ENCODE data around the gene SPINK9.

Gene SPINK9

GRCh38 chr5:148368299-148368698 is 32.9 kb downstream of the SPINK9 start:
- no peak for DNase-seq

- DNase-seq: no peak
Observed at GRCh38 chr5:148372166-148372725, 36.9 kb downstream of the SPINK9 start.

GRCh38 chr5:148372893-148373292 is 37.5 kb downstream of the SPINK9 start:
- DNase-seq: no peak

- peak in 5 of 14 donors; percentile 0 to 8 (median 4) for DNase-seq
Observed at GRCh38 chr5:148374690-148375360, 39.5 kb downstream of the SPINK9 start.

GRCh38 chr5:148376198-148376597 is 40.8 kb downstream of the SPINK9 start:
- no peak for DNase-seq

- DNase-seq: no peak
Observed at GRCh38 chr5:148378670-148379069, 43.3 kb downstream of the SPINK9 start.

- DNase-seq: no peak
Observed at GRCh38 chr5:148379340-148379739, 44.0 kb downstream of the SPINK9 start.

GRCh38 chr5:148381906-148382305 is 46.5 kb downstream of the SPINK9 start:
- DNase-seq: no peak

GRCh38 chr5:148382961-148383360 is 47.6 kb downstream of the SPINK9 start:
- peak in 1 of 14 donors; percentile 54 for DNase-seq

- DNase-seq: peak; percentile 70 to 97 (median 92)
Observed at GRCh38 chr5:148383564-148384379, 48.4 kb downstream of the SPINK9 start, which contains the start of gene FBXO38. Gene FBXO38 (plus strand): TSS chr5:148383958. CDS start chr5:148394777, 10,819 bp downstream.

GRCh38 chr5:148384380-148384737 is 49.0 kb downstream of the SPINK9 start:
- peak in 3 of 14 donors; percentile 17 to 39 (median 35) for DNase-seq

GRCh38 chr5:148385094-148385493 is 49.7 kb downstream of the SPINK9 start:
- DNase-seq: no peak

- no peak for DNase-seq
Observed at GRCh38 chr5:148386041-148386440, 50.7 kb downstream of the SPINK9 start.

- no peak for DNase-seq
Observed at GRCh38 chr5:148387325-148387724, 52.0 kb downstream of the SPINK9 start.

GRCh38 chr5:148388696-148389095 is 53.3 kb downstream of the SPINK9 start:
- no peak for DNase-seq

Measured in C1 segment of cervical spinal cord (tissue), 14 donors.